Erythroblast (primary cell): ENCODE measurements around the gene ASPHD1.

Source experiments
- GATA1 ChIP-seq: IDR thresholded peaks from 2 replicates; pipeline ENCODE4 v1.6.1; 2011; ENCODE audit warnings: low read depth, mild to moderate bottlenecking, control low read depth, low read length, moderate library complexity
- POLR2A ChIP-seq: IDR thresholded peaks from 2 replicates; pipeline ENCODE4 v1.6.1; 2011; ENCODE audit warnings: mild to moderate bottlenecking, low read length

- TF ChIP-seq POLR2A, result no peak
- no peak for TF ChIP-seq GATA1
Observed at GRCh38 chr16:29850998-29851397, 49.3 kb upstream of the ASPHD1 start.
